Effector CD8-positive, alpha-beta T cell (primary cell): ENCODE measurements around the gene TTLL8.

Source experiments
- DNase-seq: peaks from one replicate; lab custom pipeline; 2025; lab: John Stamatoyannopoulos, UW

The TTLL8 gene

DNA sequence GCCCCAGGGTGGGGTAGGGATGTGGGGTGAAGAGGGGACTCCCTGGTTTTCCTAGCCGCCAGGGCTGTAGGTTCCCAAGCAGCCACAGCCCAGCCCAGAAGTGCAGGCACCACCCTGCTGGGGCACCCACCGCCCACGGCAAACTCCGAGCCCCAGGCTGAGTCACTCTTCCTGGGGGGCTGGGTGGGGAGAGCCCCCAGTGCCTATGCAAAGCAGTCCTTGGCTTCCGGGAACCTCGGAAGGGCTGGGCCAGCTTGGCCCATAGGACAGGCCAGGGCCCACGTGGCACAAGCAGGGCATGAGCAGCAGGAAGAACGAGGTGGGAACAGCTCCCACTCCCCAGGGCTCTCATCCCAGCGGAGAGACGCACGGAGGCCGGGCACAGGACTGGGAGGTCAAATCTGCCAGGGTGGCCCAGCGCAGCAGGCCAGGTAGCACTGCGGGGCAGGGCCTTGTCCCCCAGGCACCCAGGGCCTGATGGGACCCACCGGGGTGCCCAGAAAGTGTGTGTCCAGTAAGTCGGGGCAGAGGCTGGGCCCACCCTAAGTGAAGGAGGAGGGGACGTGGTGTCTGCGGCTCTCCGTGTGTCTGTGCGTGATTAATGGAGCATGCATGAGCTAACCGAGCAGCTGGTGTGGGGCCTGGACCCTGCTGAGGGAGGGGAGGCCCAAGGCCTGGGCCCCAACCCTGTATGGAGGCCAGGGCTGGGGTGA lies 41.0 kb downstream of the TTLL8 start:
- DNase-seq = no peak

DNA sequence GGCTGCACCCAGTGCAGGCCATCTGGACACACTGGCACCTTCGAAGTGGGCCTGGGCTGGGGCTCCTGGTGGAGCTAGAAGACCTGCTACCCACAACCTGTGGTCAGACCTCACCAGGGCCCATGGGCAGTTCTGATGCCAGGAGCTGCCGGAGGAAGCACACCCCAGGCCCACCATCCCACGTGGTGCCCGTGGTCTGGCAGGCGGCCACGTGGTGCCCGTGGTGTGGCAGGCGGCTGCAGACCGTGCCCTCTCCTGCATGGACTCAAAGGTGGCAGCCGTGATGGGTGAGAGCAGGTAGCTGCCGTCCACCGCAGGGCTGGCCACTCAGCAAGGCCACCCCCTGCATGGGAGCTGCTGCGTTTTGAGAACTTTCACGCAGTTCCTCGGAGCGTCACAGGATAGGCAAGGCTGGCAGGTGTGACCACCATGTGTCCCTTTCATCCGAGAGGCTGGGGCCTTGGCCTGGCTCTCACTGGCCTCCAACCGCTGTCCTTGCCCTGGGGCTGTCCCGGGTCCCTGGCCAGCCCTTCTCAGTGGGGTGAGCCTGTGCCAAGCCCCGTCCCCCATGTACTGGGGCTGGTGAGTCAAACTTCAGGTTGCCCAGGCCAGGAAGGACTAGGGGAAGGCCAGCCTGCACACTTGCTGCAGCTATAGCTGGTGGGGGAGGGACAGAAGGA lies 41.6 kb downstream of the TTLL8 start:
- DNase-seq = no peak

DNA sequence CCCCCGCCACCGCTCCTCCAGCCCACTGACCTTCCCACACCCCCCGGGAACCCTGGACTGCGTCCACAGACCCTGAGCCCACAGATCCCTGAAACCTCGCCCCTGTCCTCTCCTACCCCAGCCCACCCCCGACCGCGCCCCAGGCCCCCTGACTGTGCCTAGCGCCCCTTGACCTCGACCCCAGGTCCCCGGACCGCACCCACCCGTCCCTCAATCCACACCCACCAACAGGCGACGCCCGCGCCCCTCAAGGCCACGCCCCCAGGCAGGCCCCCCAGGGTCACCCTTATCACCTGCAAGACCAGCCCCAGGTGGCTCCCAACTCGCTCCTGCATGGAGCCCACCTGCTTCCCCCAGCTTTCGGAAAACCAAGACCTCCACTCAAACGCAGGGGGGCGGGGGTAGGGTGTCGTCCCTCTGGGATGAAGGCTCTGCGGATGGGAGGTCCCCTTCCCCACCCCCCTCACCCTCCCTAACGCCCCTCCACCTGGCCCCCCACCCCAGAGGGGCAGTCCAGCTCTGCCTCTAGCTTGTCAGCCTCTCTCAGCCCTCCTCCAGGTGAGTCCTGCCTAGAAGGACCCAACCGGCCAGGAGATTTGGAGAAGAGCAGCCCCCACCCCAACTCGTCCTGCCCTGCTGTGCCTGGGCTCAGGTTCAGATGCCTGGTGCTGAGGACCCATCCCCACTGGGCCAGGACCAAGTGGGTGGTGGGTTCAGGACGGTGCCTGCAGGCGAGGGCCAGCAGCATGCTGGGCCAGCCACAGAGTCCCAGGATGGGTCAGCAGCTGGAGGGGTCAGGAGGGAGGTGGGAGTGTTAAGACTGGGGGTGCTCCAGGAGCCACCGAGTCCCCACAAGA lies 42.4 kb downstream of the TTLL8 start:
- DNase-seq = no peak

DNA sequence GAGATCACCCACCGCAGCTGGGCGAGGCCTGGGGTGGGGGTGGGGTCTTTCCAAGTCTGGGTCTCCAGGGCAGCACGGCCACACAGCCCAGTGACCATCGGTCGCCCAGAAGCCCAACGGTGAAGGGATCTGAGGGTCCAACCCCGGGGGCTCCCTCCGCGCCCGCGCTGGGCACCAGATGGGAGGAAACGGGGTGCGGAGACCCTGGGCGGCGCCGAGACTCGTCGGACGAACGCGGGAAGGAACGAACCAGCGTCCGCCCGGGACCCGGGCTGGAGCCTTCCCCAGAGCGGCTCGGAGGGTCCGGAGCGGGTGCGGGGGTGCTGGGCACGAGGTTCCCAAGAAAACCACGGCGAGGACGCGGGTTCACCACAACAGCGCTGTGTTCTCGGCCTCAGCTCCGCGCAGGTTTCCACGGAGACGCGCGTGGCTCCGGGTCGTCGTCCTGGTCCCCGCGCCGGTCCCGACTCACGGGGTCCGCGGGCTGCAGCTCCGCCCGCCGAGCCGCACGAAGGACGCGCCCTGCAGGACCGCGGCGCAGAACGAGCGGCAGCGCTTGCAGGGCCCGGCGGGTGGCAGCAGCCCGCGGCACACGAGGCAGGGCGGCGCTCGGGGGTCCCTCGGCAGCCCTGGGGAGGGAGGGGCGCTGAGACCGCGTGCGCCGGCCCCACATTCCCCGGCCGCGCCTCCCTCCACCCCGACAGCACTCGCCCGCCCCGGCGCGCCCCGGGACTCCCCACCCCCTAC lies 43.3 kb downstream of the TTLL8 start:
- no peak for DNase-seq

DNA sequence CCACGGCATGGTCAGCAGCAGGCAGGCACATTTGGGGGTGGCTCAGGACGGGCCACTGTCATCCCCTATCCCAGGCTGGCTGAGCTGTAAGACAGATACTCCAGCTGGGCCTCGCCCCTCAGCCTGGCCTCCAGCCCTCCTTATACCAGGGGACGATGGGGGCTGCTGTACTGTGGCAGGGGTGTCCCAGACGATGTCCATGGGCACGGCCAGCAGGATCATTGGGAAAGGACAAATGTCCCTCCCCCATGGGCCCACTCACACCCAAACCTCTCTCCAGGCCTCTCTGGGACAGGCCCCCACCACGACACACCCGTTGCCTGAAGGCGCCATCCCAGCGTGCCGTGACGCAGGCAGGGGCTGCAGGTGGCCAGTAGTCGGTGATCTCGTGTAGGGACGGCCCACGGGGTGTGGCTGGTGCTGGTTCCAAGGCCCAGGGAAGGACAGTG lies 44.0 kb downstream of the TTLL8 start:
- no peak for DNase-seq

DNA sequence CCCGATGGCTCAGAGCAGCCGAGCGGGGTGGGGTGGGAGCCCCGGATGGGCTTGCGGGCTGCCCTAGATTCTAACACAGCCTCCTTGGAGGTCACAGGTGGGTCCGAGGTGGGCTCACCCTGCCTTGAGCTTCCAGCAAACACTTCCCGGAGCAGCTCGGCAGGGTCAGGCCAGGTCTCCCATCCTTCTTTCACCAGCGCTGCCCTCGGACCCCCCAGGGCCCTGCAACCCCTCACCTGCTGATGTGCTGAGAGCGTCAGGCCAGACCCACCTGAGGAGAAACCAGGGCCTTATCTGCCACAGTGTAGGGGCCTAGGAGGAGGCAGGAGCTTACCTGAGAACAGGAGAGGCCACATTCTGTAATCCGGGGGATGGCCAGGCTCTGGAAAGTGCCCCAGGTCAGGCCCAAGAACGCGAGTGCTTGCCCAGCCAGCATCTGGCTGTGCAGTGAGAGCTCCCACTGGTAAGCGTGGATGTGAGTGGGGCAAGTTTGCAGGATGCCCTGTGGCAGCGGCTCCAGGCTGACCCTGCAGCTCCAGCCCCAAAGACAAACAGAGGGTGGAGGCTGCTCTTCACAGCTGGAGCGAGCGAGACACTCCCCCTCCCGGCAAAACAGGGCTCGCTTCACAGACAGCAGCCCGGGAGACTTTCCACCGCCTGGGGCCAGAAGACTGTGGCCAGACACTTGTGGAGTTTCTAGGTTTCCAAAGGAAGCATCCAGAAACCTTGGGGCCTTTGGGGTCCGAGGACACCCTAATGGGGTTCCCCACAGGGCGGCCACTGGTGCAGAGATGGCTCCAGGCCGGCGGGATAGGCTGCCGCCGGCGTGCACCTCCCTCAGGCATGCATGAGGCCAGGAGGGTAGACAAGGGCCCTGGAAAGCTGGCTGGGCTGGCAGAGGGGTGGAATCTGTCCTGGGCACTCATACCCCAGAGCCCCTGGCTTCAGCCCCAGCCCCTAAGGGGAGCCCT lies 45.6 kb downstream of the TTLL8 start, which contains the start of gene IL17REL:
TSS of gene IL17REL (minus strand) at position 555 of the 971 bp plus-strand sequence. CDS start at position 436, 119 bp downstream.
- no peak for DNase-seq

DNA sequence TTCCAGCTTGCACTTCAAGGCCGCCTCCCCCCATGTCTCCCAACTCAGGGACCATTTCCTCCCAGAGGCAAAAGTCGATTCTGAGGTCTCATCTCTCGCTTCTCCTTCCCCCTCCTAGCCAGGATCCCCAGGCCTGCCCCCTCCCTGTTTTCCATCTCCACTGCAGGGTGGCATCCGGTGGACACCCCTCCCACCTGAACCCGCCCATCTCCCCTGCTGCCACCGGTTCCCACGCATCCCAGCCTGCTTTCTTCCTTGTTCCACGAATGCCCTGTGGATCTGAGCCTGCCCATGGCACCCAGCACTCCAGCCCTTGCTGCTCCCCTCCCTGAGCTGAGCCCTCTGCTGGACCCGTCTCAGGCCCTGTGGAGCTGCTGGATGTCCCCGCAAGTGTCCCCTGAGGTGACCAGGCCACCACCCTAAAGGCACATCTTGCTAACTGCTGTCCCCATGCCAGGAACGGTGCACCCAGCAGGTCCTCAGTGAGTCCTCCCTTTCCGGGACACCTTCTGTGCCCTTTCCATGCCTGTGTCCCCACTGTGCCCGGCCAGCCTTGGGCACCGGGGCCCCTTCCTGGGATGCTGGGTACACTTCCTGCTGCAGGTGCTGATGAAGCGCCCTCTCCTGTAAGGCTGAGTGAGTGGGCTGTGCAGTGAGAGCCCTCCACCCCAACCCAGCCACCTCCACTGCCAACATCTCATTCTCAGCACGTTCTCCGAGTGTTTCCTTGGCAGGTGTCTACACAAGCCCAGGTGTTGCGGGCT lies 46.5 kb downstream of the TTLL8 start:
- no peak for DNase-seq

DNA sequence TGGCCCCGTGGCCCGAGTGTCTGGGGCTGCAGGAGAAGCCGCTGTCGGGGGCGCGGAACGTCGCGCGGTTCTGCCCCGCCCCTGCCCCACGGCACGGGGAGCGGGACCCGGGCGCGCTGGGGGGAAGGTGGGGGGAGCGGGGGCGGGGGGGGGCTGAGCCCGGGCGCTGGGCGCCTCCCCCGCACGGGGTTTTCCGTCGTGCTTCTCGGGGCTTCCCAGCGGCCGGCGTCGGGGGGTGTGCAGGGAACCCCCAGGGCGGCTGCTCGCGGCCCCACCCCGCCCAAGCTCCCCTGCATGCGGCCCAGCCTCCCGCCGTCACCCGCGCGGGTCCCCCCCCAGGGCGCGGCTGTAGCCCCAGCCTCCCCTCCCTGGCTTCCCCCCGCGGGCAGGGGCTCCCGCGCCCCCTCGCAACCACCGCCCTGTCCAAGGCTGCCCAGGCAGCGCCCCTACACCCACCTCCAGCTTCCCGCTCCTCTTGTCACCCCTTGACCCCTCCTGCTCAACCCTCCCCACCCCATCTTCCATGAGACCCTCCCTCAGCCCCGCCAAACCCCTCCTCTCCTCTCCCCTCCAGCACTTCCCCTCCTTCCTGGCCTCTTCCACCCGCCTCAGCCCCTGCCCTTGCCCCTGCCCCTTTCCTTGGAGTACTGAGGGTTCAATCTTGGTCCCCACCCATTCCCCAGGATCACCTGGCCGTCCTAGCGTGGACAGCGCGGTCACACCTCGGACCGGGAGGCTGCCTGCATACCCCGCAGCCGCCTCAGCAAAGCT lies 47.2 kb downstream of the TTLL8 start:
- peak; percentile 60 for DNase-seq

DNA sequence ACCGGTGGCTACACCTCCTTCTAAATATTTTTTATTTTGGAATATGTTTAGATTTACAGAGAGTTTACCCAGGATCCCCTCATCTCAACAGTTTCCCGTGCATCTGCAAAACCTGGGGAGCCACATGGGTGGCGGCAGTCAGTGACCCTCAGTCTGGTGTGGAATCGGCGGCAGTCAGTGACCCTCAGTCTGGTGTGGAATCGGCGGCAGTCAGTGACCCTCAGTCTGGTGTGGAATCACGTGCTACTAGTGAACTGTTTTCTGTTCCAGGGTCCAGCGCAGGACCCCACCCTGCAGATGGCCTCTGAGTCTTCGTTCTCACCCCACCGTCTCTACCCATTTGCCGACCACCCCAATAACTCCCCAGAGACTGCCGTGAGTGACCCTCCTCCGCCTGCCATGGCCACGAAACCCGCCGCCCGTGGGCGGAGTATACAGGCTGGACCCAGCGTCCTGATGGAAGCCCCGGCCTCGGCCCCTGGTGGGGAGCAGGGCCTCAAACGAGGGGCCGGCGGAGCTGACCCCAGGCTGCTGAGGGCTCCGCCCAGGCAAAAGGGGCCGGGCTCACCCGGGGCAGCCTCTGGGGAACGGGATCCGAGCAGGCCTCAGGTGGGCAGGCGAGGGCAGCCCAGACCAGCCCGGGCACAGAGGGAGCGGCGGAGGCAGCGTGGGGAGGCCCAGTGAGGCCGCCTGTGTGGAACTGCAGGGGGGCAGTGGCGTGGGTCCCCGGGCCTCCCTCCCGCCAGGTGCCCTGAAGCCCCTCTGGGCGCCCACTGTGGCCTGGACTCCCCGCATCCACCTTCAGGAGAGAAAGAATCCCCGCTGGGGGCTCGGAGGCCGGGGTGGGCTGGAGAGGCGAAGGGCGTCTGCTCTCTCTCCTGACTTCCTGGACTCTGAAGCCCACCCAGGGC lies 48.1 kb downstream of the TTLL8 start:
- no peak for DNase-seq

DNA sequence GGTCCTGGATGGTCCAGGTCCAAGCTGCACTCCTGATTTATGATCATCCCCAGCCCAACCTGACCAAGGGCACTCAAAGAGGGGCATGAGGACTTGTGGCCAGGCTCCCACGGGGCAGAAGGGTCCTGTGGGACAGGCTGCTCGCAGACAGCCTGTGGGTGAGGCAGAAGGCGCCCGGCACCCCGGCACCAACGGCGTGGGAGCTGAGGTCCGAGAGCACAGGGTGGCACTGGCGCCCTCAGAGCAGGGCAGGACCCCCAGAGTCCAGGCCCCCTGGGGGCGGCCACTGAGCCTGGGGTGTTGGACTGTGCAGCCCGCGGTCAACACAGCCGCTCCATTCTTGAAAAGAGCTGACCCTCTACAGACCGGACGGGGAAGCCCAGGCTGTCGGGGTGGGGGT lies 48.8 kb downstream of the TTLL8 start:
- DNase-seq = no peak

DNA sequence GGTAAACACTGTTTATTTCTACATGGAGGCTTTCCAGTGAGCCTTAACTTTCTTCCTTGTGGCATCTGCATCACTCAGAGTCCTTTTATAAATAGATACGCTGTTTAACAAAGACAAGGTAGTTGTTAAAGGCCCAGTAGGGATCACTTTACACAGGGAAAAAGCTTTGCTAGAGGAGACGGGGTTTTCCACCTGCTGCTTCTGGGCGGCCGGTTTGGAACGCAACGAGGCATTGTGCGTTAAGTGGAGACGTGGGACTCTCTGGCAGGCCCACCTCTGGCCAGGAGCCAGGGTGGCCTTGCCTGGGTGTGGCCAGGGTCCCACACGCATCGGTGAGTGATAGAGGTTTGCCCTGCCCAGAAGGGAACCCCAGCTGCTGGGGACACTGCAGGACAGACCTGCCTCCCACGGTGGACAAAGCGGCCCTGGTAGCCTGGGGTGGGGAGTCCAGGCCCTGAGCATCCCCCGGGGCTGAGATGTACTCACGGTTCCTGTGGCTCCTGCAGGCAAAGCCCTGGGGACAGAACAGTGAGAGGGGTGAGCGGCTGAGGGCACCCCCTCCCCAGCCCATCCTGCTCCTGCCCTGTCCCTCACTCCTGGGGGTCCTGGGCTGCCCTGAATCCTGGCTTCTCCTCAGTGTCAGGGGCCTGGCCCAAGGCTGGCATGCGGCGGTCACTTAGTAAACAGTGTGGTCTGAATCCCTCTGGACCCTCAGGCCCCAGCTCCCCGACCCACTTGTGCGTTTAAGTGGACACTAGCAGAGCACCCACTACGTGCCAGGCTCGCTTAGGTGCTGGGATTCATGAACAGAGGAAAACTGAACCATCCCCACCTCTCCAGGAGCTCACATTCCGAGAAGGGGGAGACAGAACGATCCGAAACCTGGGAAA lies 49.7 kb downstream of the TTLL8 start:
- no peak for DNase-seq

DNA sequence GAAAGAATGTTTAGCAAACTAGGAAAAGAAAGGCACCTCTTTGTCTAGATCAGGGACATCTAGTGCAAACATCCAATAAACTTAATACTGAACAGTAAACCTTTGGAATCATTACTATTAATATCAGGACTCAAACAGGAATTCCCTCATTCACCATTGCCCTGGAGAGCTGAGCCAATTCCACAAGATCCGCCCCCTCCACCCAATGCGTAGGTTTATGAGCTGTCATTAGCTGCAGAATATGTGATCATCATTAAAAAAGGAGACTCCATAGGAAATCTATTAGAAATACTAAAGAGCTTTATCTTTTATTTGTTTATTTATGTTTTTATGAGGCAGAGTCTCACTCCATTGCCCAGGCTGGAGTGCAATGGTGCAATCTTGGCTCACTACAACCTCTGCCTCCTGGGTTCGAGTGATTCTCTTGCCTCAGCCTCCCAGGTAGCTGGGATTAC lies 51.0 kb downstream of the TTLL8 start:
- no peak for DNase-seq

DNA sequence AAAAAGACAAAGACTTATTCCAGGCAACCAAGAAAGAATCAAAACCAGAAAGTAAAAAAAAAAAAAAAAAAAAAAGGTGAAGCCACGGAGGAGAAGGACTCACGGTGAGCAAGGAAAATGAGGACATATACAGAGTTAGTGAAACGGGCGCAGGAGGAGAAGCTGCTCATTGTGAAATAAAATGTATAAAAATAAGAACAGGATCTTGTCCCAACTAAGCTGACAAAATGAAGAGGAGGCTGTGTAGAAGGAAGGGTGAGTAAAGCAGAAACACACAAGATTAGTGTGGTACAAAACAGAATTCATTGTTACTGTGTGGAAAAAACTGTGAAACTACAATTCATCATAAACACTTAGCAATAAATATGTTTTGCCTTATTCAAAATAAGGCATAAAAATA lies 53.2 kb downstream of the TTLL8 start:
- DNase-seq = no peak

DNA sequence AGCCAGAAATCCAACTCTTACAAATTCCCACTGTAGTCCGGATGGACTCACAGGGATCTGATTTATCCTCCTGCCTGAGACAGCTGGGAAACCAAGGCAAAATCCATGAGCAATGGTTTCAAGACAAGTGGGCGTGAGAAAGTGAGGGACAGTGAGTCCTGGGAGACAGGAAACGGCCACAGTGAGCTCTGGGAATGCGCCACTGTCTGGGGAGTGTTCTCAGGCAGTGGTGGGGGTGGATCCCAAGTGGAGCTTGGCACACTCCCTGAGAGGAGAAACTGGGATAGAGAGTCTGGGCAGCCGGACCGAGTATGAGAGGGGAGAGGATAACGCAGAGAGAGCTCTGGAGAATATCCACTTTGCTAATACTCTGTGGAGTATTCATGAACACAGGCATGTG lies 55.3 kb downstream of the TTLL8 start:
- no peak for DNase-seq

DNA sequence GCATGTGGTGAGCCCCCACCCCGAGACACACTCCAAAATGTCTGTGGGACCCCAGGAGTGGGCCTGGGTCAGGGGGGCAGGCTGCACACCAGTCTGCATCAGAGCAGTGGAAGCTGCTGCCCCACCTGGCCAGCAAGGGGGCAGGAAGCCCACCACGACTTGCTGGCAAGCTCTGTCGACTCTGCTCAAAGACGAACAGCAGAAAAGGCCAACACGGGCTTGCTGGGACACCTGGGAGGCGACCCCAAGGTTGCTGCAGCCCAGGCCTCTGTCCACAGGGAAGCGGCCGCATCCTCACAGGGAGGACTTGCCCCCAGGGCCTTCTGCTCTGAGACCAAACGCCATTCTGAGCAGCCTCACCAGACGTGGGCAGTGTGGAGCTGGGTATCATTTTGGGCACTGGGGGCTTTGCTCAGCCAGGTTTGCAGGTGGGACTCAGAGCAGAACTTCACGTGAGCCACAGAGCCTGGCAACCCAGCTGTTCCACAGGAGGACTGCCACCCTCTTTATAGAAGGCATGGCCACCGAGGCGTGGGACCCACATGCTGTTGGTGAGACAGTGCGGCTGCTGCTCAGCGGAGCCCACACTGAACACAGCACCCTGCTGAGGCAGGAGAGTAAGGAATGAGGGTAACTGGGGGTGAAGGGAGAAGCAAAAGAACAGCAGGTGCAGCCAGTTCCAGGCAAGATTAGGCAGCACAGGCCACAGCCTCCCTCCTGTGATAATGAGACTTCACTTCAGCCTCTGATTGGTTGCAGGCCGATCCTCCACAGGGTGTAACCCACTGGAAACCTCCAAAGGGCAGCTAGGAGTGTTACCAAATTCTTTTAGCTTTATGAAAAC lies 56.5 kb downstream of the TTLL8 start:
- no peak for DNase-seq
